ENCODE data around the gene B3GNT5.

- no peak for TF ChIP-seq POLR2A (IDR thresholded peaks at IDR 0.05; ENCODE audit: low read depth, low read length)
- TF ChIP-seq CTCF (IDR thresholded peaks at IDR 0.05; ENCODE audit: extremely low read depth in 1 of 2, insufficient read depth in 1 of 2, low read depth in 1 of 2, low read length in 2 of 2): no peak
- no peak for TF ChIP-seq JUN (IDR thresholded peaks at IDR 0.05; ENCODE audit: borderline replicate concordance, insufficient read depth, insufficient read length, low read depth)
- TF ChIP-seq POLR2AphosphoS5 (IDR thresholded peaks at IDR 0.05; ENCODE audit: insufficient read depth, low read depth, low read length): no peak
- TF ChIP-seq EZH2 (IDR thresholded peaks at IDR 0.05; ENCODE audit: borderline replicate concordance, low read depth, low read length, severe bottlenecking): no peak
- TF ChIP-seq, protein P1, sequence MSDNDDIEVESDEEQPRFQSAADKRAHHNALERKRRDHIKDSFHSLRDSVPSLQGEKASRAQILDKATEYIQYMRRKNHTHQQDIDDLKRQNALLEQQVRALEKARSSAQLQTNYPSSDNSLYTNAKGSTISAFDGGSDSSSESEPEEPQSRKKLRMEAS (IDR thresholded peaks at IDR 0.05; ENCODE audit: insufficient read depth, insufficient read length): no peak
- TF ChIP-seq MYC (IDR thresholded peaks at IDR 0.05; ENCODE audit: low read depth, low read length): no peak
- TF ChIP-seq GATA2 (IDR thresholded peaks at IDR 0.05; ENCODE audit: insufficient read depth, insufficient read length, low read depth, low read length): no peak
Observed at GRCh38 chr3:183252118-183252782, 803 bp upstream of the B3GNT5 start.
